HG02759 (cell line): ENCODE results near the gene SNCG.
"Not testable (repeated sequence)": the region's sequence is repeated elsewhere in the genome, so short reads cannot be mapped to it uniquely, and the experiment has no call there.

ENCODE experiments used
- ATAC-seq: cut with Tn5 transposase; IDR thresholded peaks from one replicate; pipeline ENCODE4 v1.9.1; 2021; ENCODE audit warnings: mild to moderate bottlenecking, moderate library complexity; ENCODE audit not compliant: unreplicated experiment

SNCG gene

GRCh38 chr10:86958116-86958900 is at the start of gene SNCG:
Gene SNCG (plus strand): TSS chr10:86958599. CDS start chr10:86958698, 99 bp downstream.
- no peak for ATAC-seq

- no peak for ATAC-seq
These were observed 43.7 kb upstream of the SNCG start for GRCh38 chr10:86914734-86915133.

GRCh38 chr10:86918022-86918471 is 40.4 kb upstream of the SNCG start:
- no peak for ATAC-seq

- ATAC-seq = no peak
These were observed 35.8 kb upstream of the SNCG start for GRCh38 chr10:86922553-86922961.

- ATAC-seq = no peak
These were observed 28.7 kb upstream of the SNCG start for GRCh38 chr10:86929468-86930380.

GRCh38 chr10:86931872-86932271 is 26.5 kb upstream of the SNCG start:
- ATAC-seq = no peak

GRCh38 chr10:86932674-86933073 is 25.7 kb upstream of the SNCG start:
- no peak for ATAC-seq

- ATAC-seq = not testable (repeated sequence)
These were observed 24.2 kb upstream of the SNCG start for GRCh38 chr10:86934162-86934711.

DNA sequence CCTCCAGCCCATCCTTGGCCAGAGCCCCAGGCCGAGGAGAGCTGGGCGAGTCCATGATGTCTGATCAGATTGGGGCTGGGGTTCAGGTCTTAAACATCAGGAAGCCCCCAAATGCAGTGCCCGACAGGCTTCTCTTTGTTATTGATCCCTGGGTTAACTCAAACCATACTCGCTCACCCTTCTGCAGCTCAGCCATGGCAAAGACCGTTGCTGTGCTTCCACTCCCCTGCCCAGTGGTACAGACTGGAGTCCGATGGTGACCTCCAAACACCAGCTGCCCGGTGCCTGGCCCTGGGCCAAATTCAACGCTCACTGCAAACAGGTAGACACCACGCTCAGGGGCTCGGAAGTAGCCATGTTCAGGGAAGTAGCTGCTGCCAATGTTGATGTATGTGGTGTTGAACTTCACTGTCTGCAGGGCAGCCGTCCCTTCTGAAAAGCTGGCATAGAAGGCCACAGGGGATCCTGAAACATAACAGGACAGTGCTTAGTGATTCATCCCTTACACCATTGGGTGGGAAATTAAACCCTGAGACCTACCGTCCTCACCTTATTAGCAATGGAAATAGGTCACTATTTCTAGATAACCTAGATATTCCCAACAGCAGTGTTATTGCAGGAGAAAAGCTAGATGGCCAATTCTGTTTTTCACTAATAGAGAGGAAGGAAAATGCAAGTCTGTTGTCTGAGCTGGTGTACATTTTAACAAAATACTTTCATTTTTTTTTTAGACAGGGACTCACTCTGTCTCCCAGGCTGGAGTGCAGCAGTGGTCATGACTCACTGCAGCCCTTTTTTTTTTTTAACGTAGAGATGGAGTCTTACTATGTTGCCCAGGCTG is 21.5 kb upstream of the SNCG start:
- ATAC-seq = no peak

- no peak for ATAC-seq
These were observed 20.8 kb upstream of the SNCG start for GRCh38 chr10:86937502-86938154.

DNA sequence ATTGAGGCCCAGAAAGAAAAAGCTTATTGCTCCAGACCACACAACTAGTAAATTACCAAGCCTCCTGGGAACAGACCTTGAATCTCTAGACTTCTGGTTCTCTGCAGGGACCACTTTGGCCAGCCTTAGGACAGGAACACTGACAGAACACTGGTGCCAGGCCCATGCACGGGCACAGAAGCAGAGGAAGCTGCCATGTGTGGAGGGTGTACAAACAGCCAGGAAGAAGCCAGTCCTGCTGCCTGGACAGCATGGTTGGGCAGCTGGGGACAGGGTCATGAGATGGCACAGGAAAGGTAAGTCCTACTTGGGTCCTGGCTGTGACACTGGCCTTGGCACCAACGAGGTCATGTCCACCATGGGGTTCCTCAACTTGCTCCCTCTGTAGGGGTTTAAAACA is 20.1 kb upstream of the SNCG start:
- ATAC-seq = no peak

DNA sequence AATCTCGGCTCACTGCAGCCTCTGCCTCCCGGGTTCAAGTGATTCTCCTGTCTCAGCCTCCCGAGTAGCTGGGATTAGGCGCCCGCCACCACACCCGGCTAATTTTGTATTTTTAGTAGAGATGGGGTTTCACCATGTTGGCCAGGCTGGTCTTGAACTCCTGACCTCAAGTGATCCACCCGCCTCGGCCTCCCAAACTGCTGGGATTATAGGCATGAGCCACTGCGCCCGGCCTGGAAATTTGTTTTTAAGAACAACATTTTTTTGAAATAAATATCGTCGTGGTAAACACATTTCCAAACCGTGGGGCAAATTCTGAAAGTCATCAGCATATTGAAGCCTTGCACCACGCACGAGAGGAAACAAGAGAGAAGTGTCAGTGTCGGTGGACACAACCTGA is 18.3 kb upstream of the SNCG start:
- ATAC-seq = not testable (repeated sequence)

DNA sequence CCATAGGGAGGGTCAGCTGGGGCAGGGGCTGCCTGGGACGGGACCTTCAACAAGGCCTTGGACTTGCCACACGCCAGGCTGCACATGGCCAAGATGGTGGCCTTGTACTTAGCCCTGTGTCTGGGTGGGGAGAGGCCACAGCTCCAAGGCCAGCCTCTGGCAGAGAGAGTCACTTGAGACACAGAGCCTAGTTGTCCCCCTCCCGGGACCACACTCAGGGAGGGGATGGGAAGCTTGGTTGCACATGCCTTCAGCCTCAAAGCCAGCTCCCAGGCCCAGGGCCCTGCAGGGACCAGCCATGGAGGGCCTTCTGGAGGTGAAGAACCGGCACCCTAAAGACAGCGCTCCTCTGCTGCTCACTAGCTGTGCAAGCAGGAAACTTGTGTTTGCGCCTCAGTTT is 17.7 kb upstream of the SNCG start:
- no peak for ATAC-seq

DNA sequence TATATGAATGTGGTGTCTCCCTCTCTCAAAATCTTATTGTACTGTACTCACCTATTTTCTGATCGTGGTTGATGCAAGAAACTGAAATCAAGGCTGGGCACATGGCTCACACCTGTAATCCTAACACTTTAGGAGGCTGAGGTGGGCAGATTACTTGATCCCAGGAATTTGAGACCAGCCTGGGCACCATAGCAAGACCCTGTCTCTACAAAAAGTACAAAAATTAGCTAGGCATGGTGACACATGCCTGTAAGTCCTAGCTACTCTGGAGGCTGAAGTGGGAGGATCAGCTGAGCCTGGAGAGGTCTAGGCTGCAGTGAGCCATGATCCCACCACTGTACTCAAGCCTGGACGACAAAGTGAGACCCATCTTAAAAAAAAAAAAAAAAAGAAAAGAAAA is 17.0 kb upstream of the SNCG start:
- ATAC-seq = no peak

- no peak for ATAC-seq
These were observed 16.4 kb upstream of the SNCG start for GRCh38 chr10:86941991-86942421.

- ATAC-seq = no peak
These were observed 15.7 kb upstream of the SNCG start for GRCh38 chr10:86942441-86943315.

- no peak for ATAC-seq
These were observed 14.9 kb upstream of the SNCG start for GRCh38 chr10:86943316-86944030.

- no peak for ATAC-seq
These were observed 14.4 kb upstream of the SNCG start for GRCh38 chr10:86944031-86944419.
